COR-L47 (cell line): ENCODE measurements around the gene PCBP3.

ENCODE experiments used
- DNase-seq: peaks from one replicate; lab custom pipeline; 2025; lab: John Stamatoyannopoulos, UW

PCBP3 gene

GRCh38 chr21:45982092-45982757, 338.7 kb downstream of the PCBP3 start:
- DNase-seq = no peak

GRCh38 chr21:45982758-45983648, 339.5 kb downstream of the PCBP3 start:
- no peak for DNase-seq

GRCh38 chr21:45983649-45983965, 340.1 kb downstream of the PCBP3 start:
- DNase-seq = no peak

- DNase-seq = no peak
Observed at GRCh38 chr21:45983981-45984551, 340.5 kb downstream of the PCBP3 start.

- no peak for DNase-seq
Observed at GRCh38 chr21:45984584-45985095, 341.1 kb downstream of the PCBP3 start.

GRCh38 chr21:45985471-45986315, 342.2 kb downstream of the PCBP3 start:
- no peak for DNase-seq

- no peak for DNase-seq
Observed at GRCh38 chr21:45986316-45987051, 343.0 kb downstream of the PCBP3 start.

GRCh38 chr21:45987121-45987711, 343.7 kb downstream of the PCBP3 start:
- DNase-seq = no peak

- no peak for DNase-seq
Observed at GRCh38 chr21:45988366-45989347, 345.1 kb downstream of the PCBP3 start.

GRCh38 chr21:45989355-45990048, 346.0 kb downstream of the PCBP3 start:
- DNase-seq = no peak

GRCh38 chr21:45990049-45990711, 346.7 kb downstream of the PCBP3 start:
- DNase-seq = no peak

- DNase-seq = no peak
Observed at GRCh38 chr21:45990741-45991605, 347.4 kb downstream of the PCBP3 start.

- DNase-seq = no peak
Observed at GRCh38 chr21:45991606-45992300, 348.2 kb downstream of the PCBP3 start.
